T-helper 1 cell treated with Interleukin-12 subunit alpha and Interleukin-12 subunit beta and Interleukin-4 antibody, amounts not matched to agents 30 μg/mL and 1 μg/mL, for 36 hours (primary cell): ENCODE measurements around the gene FEZF1.

Experiments
- H3K27ac Mint-ChIP-seq: one replicate; pipeline ENCODE4 v1.8.0; 2021; ENCODE audit warnings: mild to moderate bottlenecking, mixed read lengths
- H3K27me3 Mint-ChIP-seq: one replicate; pipeline ENCODE4 v1.8.0; 2021; ENCODE audit warnings: low read depth, mixed read lengths
- H3K36me3 Mint-ChIP-seq: one replicate; pipeline ENCODE4 v1.8.0; 2021; ENCODE audit warnings: low read depth, mixed read lengths
- H3K4me1 Mint-ChIP-seq: one replicate; pipeline ENCODE4 v1.8.0; 2021; ENCODE audit warnings: low read depth, mixed read lengths
- H3K4me3 Mint-ChIP-seq: one replicate; pipeline ENCODE4 v1.8.0; 2021; ENCODE audit warnings: mild to moderate bottlenecking, moderate library complexity, mixed read lengths
- H3K9me3 Mint-ChIP-seq: one replicate; pipeline ENCODE4 v1.8.0; 2021; ENCODE audit warnings: mixed read lengths

The FEZF1 gene

DNA sequence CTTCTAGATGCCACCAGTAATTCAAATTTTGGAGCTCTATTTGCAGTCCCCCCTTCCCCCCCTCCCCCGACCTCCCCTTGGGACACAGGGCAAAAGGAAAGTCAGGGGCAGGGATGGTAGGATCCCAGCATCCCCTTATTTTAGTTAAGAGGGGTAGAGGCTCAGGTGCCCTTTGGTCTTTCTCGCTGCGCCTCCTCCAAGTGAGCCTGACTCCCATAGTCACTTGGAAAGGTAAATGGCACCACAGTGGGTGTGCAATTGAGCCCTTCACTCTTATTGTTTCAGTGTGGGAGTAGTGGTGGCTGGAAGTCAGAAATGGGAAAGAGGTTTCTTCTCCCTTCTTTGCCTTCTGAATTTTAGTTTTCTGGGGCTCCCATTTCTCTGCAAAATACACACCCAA, 8.2 kb upstream of the FEZF1 start:
- H3K4me3 Mint-ChIP-seq, result no peak overlapping the region
- H3K9me3 Mint-ChIP-seq, result peaks cover 4% of the 10 kb centered on the region
- H3K36me3 Mint-ChIP-seq, result no peaks in the 10 kb centered on the region
- peaks cover 3% of the 10 kb centered on the region for H3K4me1 Mint-ChIP-seq
- H3K27ac Mint-ChIP-seq, result no peak overlapping the region
- H3K27me3 Mint-ChIP-seq, result peaks cover 90% of the 10 kb centered on the region

DNA sequence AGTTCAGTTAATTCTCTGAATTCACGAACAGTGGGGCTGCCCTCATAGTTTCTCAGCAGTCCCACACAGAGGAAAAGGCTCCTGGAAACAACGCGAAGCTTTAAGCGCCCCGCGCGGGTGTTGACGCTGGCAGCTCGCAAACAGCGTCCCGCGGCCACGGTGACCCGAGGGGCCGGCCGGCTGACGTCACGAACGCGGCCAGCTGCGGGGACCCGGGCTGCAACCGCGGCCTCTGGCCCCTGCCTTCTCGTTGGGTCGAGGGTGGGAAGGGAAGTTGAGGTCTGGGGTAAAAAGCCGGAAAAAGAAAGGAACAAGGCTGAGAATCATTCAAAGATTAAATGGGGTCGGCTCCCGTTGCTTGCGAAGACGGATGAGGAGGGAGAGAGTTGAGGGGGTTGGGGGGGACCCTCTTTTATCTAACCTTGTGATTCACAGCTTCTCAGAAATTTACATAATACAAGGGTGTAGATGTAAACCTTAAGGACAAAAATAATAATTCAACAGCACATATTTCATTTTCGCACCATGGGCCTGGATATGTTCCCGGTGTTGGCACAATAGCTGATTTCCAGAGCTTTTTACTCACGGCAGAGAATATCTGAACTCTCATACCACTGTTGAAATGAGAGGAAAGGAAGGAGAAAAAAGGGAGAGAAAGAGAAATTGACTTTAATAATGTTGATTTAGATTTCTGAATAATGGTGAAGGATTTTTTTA, 7.3 kb upstream of the FEZF1 start:
- H3K36me3 Mint-ChIP-seq, result no peaks in the 10 kb centered on the region
- H3K4me1 Mint-ChIP-seq, result peaks cover 3% of the 10 kb centered on the region
- no peak overlapping the region for H3K27ac Mint-ChIP-seq
- H3K4me3 Mint-ChIP-seq, result no peak overlapping the region
- peaks cover 4% of the 10 kb centered on the region for H3K9me3 Mint-ChIP-seq
- peaks cover 90% of the 10 kb centered on the region for H3K27me3 Mint-ChIP-seq

DNA sequence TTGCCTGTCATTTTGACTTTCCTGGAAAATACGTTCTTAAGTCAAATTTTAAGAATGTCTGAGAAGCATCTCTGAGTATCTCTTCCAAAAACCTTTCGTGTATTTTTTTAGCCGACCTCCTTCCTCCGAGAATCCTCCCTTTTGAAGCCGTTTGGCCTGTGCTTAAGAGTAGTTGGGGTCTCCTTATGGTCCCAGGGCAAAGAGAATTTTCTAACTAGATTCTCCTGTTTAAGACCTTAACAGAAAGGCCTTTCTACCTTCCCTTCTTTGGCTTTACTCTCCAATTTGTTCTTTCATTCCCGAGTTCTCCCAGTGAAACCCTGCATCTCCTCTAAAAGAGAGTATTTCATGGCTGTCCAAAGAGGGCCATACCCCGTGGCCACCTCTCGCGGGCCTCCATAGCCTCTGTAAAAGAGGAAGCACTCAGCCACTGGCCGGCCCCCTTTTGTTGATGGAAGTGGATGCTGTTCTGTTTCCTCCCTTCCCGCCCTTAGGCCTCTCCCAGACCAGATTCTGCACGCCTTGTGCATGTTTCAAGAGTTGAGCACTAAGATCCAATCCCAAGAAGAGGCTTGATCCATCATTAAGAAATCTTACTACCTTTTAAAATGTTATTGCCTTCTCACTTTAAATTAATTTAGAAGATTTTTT, 6.6 kb upstream of the FEZF1 start:
- Mint-ChIP-seq H3K36me3 (no peaks in the 10 kb centered on the region), H3K27ac (peak overlapping the region; percentile 22), H3K9me3 (peaks cover 4% of the 10 kb centered on the region), H3K27me3 (peaks cover 90% of the 10 kb centered on the region), H3K4me3 (no peak overlapping the region), H3K4me1 (peaks cover 3% of the 10 kb centered on the region)

DNA sequence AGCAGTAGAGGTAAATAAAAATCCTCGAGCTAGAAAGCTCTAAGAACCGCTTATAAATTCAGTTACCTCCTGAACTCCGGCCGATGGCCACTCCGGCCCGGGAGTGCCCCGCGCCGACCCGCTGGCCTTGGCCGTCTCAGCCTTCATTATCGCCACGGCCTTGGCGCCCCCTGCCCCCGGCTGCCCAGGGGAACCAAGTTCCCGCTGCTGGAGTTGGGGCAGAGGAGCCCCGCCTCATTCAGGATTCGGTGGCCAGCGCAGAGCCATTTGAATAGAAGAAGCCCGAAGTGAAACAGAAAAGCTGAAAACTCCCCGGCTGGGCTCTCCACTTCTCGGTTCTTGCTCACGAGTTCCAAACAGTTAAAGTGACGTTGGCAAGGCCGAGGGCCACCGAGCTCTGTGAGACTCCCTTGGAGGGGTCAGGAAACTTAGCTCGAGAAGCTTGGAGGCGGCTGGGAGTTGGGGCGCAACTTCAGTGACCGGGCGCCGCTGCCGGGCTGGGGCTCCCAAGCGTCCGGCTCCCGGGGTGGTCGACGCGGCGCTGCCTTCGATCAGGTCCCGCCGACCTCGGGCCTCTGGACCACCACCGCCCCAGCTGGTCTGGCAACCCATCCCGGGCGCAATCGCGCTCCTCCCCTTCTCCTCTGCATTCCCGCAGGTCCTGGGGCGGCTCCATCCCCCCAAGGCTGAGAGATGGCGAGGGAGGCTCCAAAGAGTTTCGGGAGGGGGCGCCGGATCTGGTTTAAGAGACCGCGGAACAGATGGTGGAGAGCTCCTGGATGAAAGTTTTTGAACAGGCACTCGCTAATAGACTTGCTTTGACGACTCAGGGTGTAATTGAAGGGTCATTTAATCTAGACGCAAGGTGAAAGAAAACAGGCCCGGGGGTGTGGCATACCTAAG, 5.8 kb upstream of the FEZF1 start:
- Mint-ChIP-seq H3K9me3 (peaks cover 4% of the 10 kb centered on the region), H3K4me1 (peaks cover 3% of the 10 kb centered on the region), H3K4me3 (no peak overlapping the region), H3K27me3 (peaks cover 90% of the 10 kb centered on the region), H3K27ac (peak overlapping the region; percentile 22), H3K36me3 (no peaks in the 10 kb centered on the region)

DNA sequence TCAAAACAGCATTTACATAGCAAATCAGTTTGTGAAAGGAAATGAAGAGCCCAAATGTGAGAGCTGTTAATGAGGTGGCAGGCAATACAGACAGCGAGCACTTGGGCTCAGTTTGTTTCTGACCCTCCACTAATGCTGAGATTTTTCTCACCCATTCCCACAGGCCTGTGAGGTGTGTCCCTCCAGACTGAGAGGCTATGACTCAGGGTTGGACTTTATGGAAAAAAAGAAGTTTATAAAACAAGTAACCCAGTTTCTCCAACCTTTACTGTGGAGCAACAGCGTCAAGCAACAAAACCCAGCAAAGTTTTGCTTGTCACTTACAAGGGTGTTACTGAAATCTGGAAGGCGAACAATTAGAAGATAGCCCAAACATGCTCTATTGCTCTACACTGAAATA, 4.9 kb upstream of the FEZF1 start:
- H3K4me1 Mint-ChIP-seq, result peaks cover 3% of the 10 kb centered on the region
- H3K4me3 Mint-ChIP-seq, result no peak overlapping the region
- H3K36me3 Mint-ChIP-seq, result no peaks in the 10 kb centered on the region
- H3K27ac Mint-ChIP-seq, result no peak overlapping the region
- H3K9me3 Mint-ChIP-seq, result peaks cover 3% of the 10 kb centered on the region
- H3K27me3 Mint-ChIP-seq, result peaks cover 91% of the 10 kb centered on the region

DNA sequence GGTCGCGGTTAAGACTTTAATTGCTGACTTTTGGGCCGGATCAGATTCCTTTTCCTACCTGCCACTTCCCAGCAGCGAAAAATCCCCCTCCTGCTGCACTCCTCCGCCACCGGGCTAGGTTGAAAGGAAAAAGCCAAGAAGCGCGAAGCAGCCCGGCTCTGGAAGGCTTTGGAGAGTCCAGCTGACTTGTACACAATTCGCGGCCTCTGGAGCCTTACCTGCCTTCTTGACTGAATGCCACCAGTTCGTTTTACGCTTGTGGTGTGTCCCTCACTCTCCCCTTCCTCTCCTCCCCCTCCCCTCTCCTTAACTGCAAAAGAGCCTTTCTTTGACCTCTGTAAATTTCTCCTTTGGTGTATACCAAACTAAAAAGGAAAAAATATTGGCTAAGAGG, 2.7 kb upstream of the FEZF1 start:
- Mint-ChIP-seq H3K27me3 (peaks cover 89% of the 10 kb centered on the region), H3K36me3 (no peaks in the 10 kb centered on the region), H3K9me3 (peaks cover 4% of the 10 kb centered on the region)

DNA sequence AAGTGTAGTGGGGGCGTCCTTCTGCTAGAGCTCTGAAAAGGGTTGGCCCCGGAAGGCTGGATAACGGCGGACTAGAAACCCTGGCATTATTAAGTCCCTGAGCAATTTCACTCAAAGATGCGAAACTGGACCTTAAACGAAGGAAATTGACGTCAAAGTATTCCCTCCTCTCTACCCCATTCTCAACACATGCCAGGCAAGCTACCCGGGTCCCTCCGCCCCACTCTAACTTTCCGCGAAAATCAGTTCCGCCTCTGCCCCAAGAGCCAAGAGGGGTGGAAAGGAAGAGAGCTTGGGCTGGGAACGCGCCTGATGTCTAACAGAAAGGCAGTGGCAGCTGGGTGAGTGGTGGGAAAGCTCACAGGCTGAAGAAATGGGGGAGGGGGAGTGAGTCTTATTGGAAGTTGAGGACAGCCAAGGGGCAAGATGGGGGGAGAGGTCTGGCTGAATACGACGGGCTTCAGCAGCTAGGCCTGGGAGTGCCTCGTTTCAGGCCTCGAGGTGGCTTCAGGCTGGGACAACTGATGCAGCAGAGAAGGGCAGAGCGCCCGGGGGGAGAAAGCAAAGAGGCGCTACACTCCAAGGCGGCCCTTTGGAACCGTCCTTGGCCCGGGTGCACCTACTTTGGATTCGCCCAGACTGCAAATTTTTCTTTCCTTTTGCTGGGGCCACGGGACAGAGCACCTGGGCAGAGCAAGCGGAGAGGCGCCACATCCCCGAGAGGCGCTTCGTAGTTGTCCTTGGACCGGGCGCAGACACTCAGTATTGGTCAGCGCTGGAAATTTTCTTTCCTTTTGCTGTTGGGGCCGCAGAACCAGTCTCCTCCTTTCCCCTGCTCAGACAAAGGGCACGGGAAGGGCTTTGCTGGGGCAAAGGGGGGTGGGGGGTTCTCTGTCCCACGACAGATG, 2.0 kb upstream of the FEZF1 start:
- H3K4me3 Mint-ChIP-seq, result no peak overlapping the region

More for the DNA sequence above, 2.7 kb upstream of the FEZF1 start:
- Mint-ChIP-seq H3K4me1 (peaks cover 3% of the 10 kb centered on the region), H3K27ac (no peak overlapping the region), H3K4me3 (no peak overlapping the region)

DNA sequence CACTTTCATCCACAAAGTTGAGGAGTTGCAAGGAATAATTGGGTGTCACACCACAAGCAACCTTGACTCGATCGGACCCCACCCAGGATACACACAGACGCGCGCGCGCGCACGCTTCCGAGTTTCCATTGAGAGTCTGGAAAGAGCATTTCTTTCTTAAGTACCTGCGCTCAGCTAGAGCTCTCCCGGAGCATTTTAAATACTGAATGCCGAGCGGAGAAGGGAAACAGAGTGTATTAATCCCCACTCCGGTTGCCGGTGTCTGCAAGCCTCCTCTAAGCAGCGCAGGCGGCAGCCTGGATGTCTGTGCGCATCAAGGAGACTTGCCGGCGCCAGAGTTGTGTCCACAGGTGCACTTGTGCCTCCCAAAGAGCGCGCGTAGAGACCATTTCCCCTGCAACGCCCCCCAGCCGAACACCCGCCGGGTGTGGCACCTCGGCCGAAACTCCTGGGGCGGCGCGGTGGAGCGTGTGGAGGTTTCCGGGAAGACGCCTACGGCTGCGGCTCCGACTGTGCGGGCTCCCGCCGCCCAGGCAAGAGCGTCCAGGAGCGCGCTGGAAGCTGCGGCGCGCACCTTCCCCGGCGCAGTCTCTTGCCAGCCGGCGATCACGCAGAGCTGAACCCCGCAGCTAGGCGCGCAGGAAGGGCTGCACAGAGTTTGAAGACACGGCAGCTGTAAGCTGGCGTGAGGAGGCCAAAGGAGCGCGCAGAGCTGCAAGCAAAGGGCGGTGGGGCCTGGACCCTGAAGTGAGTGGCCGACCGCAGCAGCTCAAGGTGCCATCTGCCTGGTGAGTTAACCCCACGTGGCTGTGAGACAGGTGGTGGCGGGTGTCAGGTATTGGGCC, 1.1 kb upstream of the FEZF1 start:
- H3K36me3 Mint-ChIP-seq, result no peaks in the 10 kb centered on the region
- no peaks in the 10 kb centered on the region for H3K4me1 Mint-ChIP-seq
- peaks cover 4% of the 10 kb centered on the region for H3K9me3 Mint-ChIP-seq
- H3K27me3 Mint-ChIP-seq, result peaks cover 89% of the 10 kb centered on the region
- H3K27ac Mint-ChIP-seq, result no peak overlapping the region
- H3K4me3 Mint-ChIP-seq, result no peak overlapping the region

More for the DNA sequence above, 2.0 kb upstream of the FEZF1 start:
- Mint-ChIP-seq H3K27ac (peak overlapping the region; percentile 20), H3K9me3 (peaks cover 4% of the 10 kb centered on the region), H3K27me3 (peaks cover 89% of the 10 kb centered on the region), H3K4me1 (peaks cover 3% of the 10 kb centered on the region), H3K36me3 (no peaks in the 10 kb centered on the region)

DNA sequence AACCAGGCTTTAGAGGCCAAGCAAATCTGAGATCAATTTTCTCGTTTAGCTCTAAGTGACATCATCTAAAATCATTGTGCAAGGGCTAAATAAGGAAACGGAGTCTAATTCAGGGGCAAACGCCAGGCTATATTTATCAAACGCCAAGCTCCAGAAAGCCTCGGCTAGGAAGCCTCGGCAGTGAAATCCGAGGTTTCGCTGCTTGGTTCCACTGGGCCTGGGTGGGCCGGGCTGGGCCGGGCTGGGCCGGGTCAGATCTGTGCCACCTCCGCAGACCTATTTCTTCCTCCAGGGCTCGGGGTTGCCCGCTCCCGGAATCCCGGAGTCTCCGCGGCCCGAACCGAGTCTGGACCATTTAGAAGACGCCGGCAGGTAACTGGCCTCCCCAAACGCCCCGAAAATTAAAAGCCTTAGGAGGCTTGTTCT, 459 bp upstream of the FEZF1 start:
- peaks cover 4% of the 10 kb centered on the region for H3K9me3 Mint-ChIP-seq
- no peak overlapping the region for H3K27ac Mint-ChIP-seq
- peaks cover 94% of the 10 kb centered on the region for H3K27me3 Mint-ChIP-seq
- H3K36me3 Mint-ChIP-seq, result no peaks in the 10 kb centered on the region
- no peaks in the 10 kb centered on the region for H3K4me1 Mint-ChIP-seq
- H3K4me3 Mint-ChIP-seq, result no peak overlapping the region

DNA sequence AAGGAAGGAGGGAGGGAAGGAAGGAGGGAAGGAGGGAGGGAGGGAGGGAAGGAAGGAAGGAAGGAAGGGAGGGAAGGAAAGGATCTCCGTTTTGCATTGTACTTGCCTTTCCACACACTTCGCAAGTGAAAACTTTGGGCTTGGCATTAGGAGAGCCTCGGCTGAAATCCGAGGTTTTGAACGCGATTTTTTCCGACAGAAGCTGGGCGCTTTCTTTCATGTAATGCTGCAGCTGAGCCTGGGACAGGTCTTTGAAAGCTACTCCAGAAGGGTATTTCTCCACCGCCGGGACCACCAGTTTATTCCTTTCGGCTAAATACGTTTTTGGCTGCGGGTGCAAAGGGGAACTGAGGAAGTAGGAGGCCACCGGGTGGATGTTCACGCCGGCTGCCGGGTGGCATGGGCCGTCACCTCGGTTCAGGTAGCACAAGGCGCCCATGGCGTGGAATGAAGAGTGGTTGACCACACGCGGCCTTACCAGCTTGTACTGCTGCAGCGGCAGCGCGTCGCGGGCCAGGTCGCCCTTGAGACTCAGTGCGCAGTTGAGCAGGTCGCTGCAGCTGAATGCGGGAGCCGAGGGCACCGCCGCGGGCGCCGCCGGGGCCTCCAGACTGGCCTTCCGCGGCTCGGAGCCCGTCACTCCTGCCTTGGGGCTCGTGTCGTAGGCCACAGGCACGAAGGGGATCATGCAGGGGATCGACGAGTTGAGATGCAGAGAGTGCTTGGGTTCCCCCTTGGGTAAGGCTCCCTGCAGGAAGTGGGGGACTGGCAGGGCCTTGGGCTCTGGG, 825 bp downstream of the FEZF1 start:
- Mint-ChIP-seq H3K27me3 (peaks cover 94% of the 10 kb centered on the region), H3K9me3 (peaks cover 4% of the 10 kb centered on the region), H3K4me1 (no peaks in the 10 kb centered on the region), H3K27ac (no peak overlapping the region), H3K36me3 (no peaks in the 10 kb centered on the region), H3K4me3 (no peak overlapping the region)

DNA sequence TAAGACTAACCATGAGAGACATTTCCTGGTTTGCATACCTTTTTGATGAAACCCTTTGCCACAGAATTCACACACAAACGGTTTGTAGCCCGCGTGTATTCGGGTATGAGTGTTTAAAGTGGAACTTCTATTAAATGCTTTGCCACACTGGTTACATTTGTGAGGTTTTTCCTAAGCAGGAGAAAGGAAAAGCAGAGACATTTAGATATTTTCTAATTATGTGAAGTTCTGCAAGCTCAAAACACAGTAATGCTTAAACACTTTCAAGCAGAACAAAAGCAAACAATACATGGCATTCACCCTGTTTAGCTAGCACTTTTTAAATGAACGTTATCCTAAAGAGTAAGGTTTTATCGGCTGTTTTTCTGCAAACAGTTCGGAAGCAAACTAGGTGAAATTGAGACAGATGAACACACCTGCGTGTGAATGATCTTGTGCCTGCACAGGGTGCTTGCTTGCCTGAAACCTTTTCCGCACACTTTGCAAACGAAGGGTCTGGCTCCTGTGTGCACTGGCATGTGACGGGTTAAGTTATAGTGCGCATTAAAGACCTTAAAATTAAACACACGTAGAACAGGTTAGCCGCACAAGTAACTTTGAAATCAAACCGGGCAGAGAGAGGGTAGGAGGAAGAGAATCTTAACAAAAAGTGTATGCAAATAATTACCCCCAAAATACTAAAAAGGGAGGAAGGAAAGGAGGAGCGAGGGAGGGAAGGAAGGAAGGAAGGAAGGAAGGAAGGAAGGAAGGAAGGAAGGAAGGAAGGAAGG, 1.6 kb downstream of the FEZF1 start:
- H3K9me3 Mint-ChIP-seq, result peaks cover 4% of the 10 kb centered on the region
- H3K36me3 Mint-ChIP-seq, result no peaks in the 10 kb centered on the region
- peak overlapping the region; percentile 59 for H3K27ac Mint-ChIP-seq
- H3K4me3 Mint-ChIP-seq, result no peak overlapping the region
- H3K4me1 Mint-ChIP-seq, result no peaks in the 10 kb centered on the region
- H3K27me3 Mint-ChIP-seq, result peaks cover 96% of the 10 kb centered on the region
